ENCODE data around the gene DTNB. TPM values are rescaled to one million over a fixed set of nuclear protein-coding genes. Genes with fewer than 3 reads are reported as not detected.
A peak's percentile ranks its signal among the peaks of the same experiment; 100 is the strongest.

The DTNB gene
- total RNA-seq, 1 experiment from 2014 or later, result 19.6 TPM

- DNase-seq (ENCODE audit: low spot score), result no peak
- no peak overlapping the region for H3K27ac ChIP-seq (ENCODE audit: low read depth, low read length, poor library complexity, severe bottlenecking)
- POLR2A ChIA-PET (ENCODE audit: low non-redundant PET), result no interaction called here
- intact Hi-C loops (cut with micrococcal nuclease; ENCODE audit: unreplicated experiment), result no loop called here
- no peaks in the 10 kb centered on the region for H3K27me3 ChIP-seq (replicated peaks; ENCODE audit: insufficient read depth, low read depth, low read length, poor library complexity)
- BruUV-seq (replicated peaks), result no TSS peak
- H3K4me1 ChIP-seq (ENCODE audit: insufficient read depth, low read length, poor library complexity, severe bottlenecking), result peaks cover 5% of the 10 kb centered on the region
- H3K4me3 ChIP-seq (ENCODE audit: low read depth, low read length, poor library complexity, severe bottlenecking), result no peak overlapping the region
- H3K9me3 ChIP-seq (ENCODE audit: low read depth, low read length, poor library complexity, severe bottlenecking), result no peaks in the 10 kb centered on the region
- CTCF ChIA-PET, result no interaction called here
- H3K36me3 ChIP-seq (ENCODE audit: insufficient read depth, low read length, poor library complexity, severe bottlenecking), result no peaks in the 10 kb centered on the region
- TF ChIP-seq CTCF (conservative IDR thresholded peaks at IDR 0.05; ENCODE audit: low read depth, low read length) (no peak), EZH2 (IDR thresholded peaks at IDR 0.05; ENCODE audit: borderline replicate concordance, low read depth, low read length, poor library complexity, severe bottlenecking) (no peak)
These were observed 273.2 kb downstream of the DTNB start for GRCh38 chr2:25400169-25400568.

- no peaks in the 10 kb centered on the region for H3K27me3 ChIP-seq (replicated peaks; ENCODE audit: insufficient read depth, low read depth, low read length, poor library complexity)
- no peaks in the 10 kb centered on the region for H3K9me3 ChIP-seq (ENCODE audit: low read depth, low read length, poor library complexity, severe bottlenecking)
- peaks cover 5% of the 10 kb centered on the region for H3K4me1 ChIP-seq (ENCODE audit: insufficient read depth, low read length, poor library complexity, severe bottlenecking)
- POLR2A ChIA-PET (ENCODE audit: low non-redundant PET), result no interaction called here
- no peak for TF ChIP-seq CTCF (conservative IDR thresholded peaks at IDR 0.05; ENCODE audit: low read depth, low read length)
- TF ChIP-seq EZH2 (IDR thresholded peaks at IDR 0.05; ENCODE audit: borderline replicate concordance, low read depth, low read length, poor library complexity, severe bottlenecking), result no peak
- CTCF ChIA-PET, result no interaction called here
- BruUV-seq (replicated peaks), result no TSS peak
- H3K36me3 ChIP-seq (ENCODE audit: insufficient read depth, low read length, poor library complexity, severe bottlenecking), result no peaks in the 10 kb centered on the region
- intact Hi-C loops (cut with micrococcal nuclease; ENCODE audit: unreplicated experiment), result no loop called here
- no peak overlapping the region for H3K4me3 ChIP-seq (ENCODE audit: low read depth, low read length, poor library complexity, severe bottlenecking)
- no peak overlapping the region for H3K27ac ChIP-seq (ENCODE audit: low read depth, low read length, poor library complexity, severe bottlenecking)
- DNase-seq (ENCODE audit: low spot score), result peak; percentile 49
These were observed 274.8 kb downstream of the DTNB start for GRCh38 chr2:25398534-25398933.

GRCh38 chr2:25397777-25398176 is 275.6 kb downstream of the DTNB start:
- H3K36me3 ChIP-seq (ENCODE audit: insufficient read depth, low read length, poor library complexity, severe bottlenecking), result no peaks in the 10 kb centered on the region
- DNase-seq (ENCODE audit: low spot score), result no peak
- no peaks in the 10 kb centered on the region for H3K27me3 ChIP-seq (replicated peaks; ENCODE audit: insufficient read depth, low read depth, low read length, poor library complexity)
- H3K4me3 ChIP-seq (ENCODE audit: low read depth, low read length, poor library complexity, severe bottlenecking), result no peak overlapping the region
- no peak overlapping the region for H3K27ac ChIP-seq (ENCODE audit: low read depth, low read length, poor library complexity, severe bottlenecking)
- ChIA-PET POLR2A (ENCODE audit: low non-redundant PET) (no interaction called here), CTCF (no interaction called here)
- peaks cover 5% of the 10 kb centered on the region for H3K4me1 ChIP-seq (ENCODE audit: insufficient read depth, low read length, poor library complexity, severe bottlenecking)
- no TSS peak for BruUV-seq (replicated peaks)
- TF ChIP-seq EZH2 (IDR thresholded peaks at IDR 0.05; ENCODE audit: borderline replicate concordance, low read depth, low read length, poor library complexity, severe bottlenecking) (no peak), CTCF (conservative IDR thresholded peaks at IDR 0.05; ENCODE audit: low read depth, low read length) (no peak)
- no peaks in the 10 kb centered on the region for H3K9me3 ChIP-seq (ENCODE audit: low read depth, low read length, poor library complexity, severe bottlenecking)
- intact Hi-C loops (cut with micrococcal nuclease; ENCODE audit: unreplicated experiment), result no loop called here

Data from A673 (cell line).